IPS DF 6.9 (cell line): ENCODE measurements around the gene PID1.

ENCODE experiments used
- DNase-seq: peaks from one replicate; pipeline ENCODE4 v3.0.0-alpha.2; 2013; ENCODE audit warnings: low read depth, low spot score
- H3K27ac ChIP-seq: one replicate; pipeline ENCODE4 v1.5.1; 2013; ENCODE audit warnings: low read length, control low read depth
- H3K27me3 ChIP-seq: 2 replicates; pipeline ENCODE4 v1.6.1; 2013; ENCODE audit warnings: mild to moderate bottlenecking, low read length; ENCODE audit not compliant: control insufficient read depth, insufficient read depth
- H3K36me3 ChIP-seq: 2 replicates; pipeline ENCODE4 v1.6.1; 2013; ENCODE audit warnings: low read length; ENCODE audit not compliant: control insufficient read depth, insufficient read depth
- H3K4me1 ChIP-seq: 2 replicates; pipeline ENCODE4 v1.6.1; 2013; ENCODE audit warnings: low read length; ENCODE audit not compliant: control insufficient read depth, insufficient read depth
- H3K4me3 ChIP-seq: 2 replicates; pipeline ENCODE4 v1.5.1; 2013; ENCODE audit warnings: mild to moderate bottlenecking, low read length
- H3K9me3 ChIP-seq: 2 replicates; pipeline ENCODE4 v1.6.1; 2013; ENCODE audit warnings: low read length, inconsistent platforms; ENCODE audit not compliant: control insufficient read depth, insufficient read depth
- WGBS: extraction: QIAGEN DNeasy Blood & Tissue Kit; methylation state at CpG from one replicate; pipeline ENCODE4 v1.1.7; 2013; ENCODE audit warnings: mixed read lengths, missing lambda C conversion rate; ENCODE audit not compliant: insufficient read length, insufficient coverage; 5-methylcytosine and 5-hydroxymethylcytosine counted together

Gene PID1

GRCh38 chr2:229064749-229065148 lies 206.3 kb downstream of the PID1 start:
- no peak for DNase-seq
- no peaks in the 10 kb centered on the region for H3K4me1 ChIP-seq
- no peak overlapping the region for H3K4me3 ChIP-seq
- no peaks in the 10 kb centered on the region for H3K36me3 ChIP-seq
- WGBS = no CpG with 5 or more reads among the region's 3 CpGs
- H3K27me3 ChIP-seq = no peaks in the 10 kb centered on the region
- no peaks in the 10 kb centered on the region for H3K9me3 ChIP-seq
- no peak overlapping the region for H3K27ac ChIP-seq

- DNase-seq = no peak
- Histone ChIP-seq H3K4me1 (no peaks in the 10 kb centered on the region), H3K27ac (no peak overlapping the region), H3K4me3 (no peak overlapping the region), H3K9me3 (no peaks in the 10 kb centered on the region), H3K36me3 (no peaks in the 10 kb centered on the region), H3K27me3 (no peaks in the 10 kb centered on the region)
These were observed 210.9 kb downstream of the PID1 start for GRCh38 chr2:229060147-229060546.

DNA sequence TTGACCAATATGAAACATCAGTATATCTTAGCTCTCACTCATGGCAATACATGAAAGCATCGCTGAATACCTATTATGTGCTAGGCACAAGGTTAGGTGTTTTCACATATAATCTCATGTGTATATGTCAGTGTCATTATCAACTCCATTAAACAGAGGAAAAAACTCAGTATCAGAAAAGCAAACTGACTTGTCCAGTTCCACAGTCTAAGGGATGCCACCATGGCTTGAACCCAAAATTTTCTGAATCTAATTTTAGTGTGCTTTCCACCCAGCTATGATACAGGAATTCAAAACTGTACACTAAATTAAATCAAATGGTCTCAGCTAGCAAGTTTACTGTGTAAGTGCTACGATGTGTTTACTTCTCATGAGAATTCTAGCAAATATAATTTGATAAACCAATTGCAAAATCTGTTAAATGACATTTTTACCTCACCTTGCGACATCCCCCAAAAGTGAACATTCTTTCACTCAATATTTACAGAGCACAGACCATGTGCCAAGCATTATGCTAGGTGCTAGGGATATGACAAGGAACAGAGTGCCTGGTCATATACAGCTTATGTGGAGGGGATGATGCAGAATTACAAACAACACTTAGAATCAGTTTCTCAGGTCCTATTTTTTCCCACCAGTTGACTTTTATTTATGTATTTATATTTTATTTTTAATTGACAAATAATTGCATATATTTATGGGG lies 211.6 kb downstream of the PID1 start:
- Histone ChIP-seq H3K9me3 (no peaks in the 10 kb centered on the region), H3K4me1 (no peaks in the 10 kb centered on the region), H3K36me3 (no peaks in the 10 kb centered on the region), H3K4me3 (no peak overlapping the region), H3K27me3 (no peaks in the 10 kb centered on the region), H3K27ac (no peak overlapping the region)
- WGBS = no CpG with 5 or more reads among the region's 3 CpGs
- DNase-seq = no peak

DNA sequence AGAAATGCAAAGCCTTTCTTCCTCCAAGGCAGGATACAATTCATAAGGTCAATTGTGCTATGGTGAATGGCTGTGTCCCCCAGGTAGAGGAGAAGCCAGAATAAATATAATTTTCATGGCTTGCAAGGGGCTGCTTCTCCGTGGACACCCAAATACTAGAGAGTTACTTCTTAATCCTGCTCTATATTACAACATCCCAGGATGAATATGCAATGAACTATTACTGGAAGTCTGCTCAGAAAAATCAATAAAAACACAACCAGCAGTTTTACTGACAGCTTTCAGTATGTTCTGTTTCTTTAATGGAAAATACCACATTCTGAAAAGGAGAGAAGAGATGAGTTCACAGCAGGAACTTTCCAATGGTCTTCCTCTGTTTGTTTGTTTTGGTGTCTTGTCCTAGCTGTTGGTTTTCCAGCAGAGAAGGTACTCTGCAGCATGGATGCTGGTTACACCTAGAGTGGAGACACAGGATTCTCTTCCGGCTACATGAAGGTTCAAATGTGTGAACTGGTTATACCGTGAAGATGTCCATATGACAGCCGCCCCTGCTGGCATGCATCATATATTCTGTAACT lies 213.0 kb downstream of the PID1 start:
- WGBS = no CpG with 5 or more reads among the region's 4 CpGs
- Histone ChIP-seq H3K9me3 (no peaks in the 10 kb centered on the region), H3K27me3 (no peaks in the 10 kb centered on the region), H3K36me3 (no peaks in the 10 kb centered on the region), H3K4me3 (no peak overlapping the region), H3K4me1 (no peaks in the 10 kb centered on the region), H3K27ac (no peak overlapping the region)
- DNase-seq = no peak

DNA sequence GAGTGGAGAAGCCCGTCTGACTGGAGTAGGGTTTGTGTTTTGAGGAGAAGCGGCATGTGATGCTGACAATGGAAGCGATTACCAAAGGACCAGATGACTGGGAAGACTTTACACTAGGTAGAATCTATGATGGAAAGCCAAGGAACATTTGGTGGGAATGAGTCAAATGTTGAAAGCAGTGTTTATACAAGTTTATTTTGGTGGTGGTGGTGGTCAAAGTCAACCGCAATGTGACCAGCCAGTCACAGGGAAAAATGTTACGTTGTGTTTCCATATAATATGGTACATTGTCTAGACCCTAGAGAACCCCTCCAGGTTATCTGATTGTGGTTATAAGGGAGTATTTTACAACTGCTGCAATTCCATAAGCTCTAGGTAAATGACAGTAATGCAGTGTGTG lies 216.8 kb downstream of the PID1 start:
- Histone ChIP-seq H3K27ac (no peak overlapping the region), H3K4me3 (no peak overlapping the region), H3K36me3 (no peaks in the 10 kb centered on the region), H3K9me3 (no peaks in the 10 kb centered on the region), H3K27me3 (no peaks in the 10 kb centered on the region), H3K4me1 (no peaks in the 10 kb centered on the region)
- no peak for DNase-seq
- no CpG with 5 or more reads among the region's 5 CpGs for WGBS

DNA sequence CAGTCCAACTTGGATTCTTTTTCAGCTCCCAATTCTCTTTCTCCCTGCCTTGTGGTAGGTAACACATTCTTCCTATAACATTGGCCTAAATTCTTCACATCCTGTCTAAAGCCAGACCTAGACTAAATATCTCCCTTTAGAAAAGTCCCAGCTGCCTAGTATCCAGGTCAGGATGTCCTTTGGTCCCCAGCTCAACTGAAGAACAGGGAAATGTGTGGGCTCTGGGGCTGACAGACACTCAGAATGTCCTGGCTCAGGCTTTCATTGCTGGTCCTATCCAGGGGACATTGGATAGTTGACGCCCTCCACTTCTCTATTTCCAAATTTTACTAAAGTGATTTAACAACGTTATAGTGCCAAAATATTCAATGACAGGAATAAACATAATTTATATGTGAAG lies 219.3 kb downstream of the PID1 start:
- H3K4me1 ChIP-seq = no peaks in the 10 kb centered on the region
- no peak for DNase-seq
- H3K27ac ChIP-seq = no peak overlapping the region
- H3K36me3 ChIP-seq = no peaks in the 10 kb centered on the region
- no CpG with 5 or more reads among the region's 2 CpGs for WGBS
- H3K9me3 ChIP-seq = no peaks in the 10 kb centered on the region
- H3K4me3 ChIP-seq = no peak overlapping the region
- H3K27me3 ChIP-seq = no peaks in the 10 kb centered on the region

DNA sequence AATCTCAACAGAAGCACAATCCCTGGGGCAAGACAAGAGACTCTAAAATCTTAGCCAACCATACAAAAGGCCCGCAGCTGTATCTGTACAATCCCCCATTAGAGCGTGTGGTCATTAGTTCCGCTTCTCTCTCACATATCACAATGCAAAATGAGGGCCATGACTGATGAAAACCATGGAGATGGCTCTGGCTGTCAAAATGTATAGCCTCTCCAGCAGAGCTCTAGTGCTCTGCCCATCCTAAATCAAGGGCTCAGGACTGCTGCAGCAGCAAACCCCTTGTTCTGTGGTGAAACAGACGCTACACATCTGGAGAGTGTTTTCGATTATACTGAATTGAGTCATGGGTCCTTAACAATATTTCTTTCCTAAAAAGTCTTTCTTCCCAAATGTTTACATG lies 221.0 kb downstream of the PID1 start:
- no peak for DNase-seq
- H3K9me3 ChIP-seq = no peaks in the 10 kb centered on the region
- no peaks in the 10 kb centered on the region for H3K4me1 ChIP-seq
- H3K27me3 ChIP-seq = no peaks in the 10 kb centered on the region
- H3K27ac ChIP-seq = no peak overlapping the region
- H3K36me3 ChIP-seq = no peaks in the 10 kb centered on the region
- no CpG with 5 or more reads among the region's 5 CpGs for WGBS
- no peak overlapping the region for H3K4me3 ChIP-seq

GRCh38 chr2:229048134-229048533 lies 223.0 kb downstream of the PID1 start:
- H3K27ac ChIP-seq = no peak overlapping the region
- H3K9me3 ChIP-seq = no peaks in the 10 kb centered on the region
- no CpG with 5 or more reads among the region's 2 CpGs for WGBS

GRCh38 chr2:229045671-229046070 lies 225.4 kb downstream of the PID1 start:
- no CpG with 5 or more reads among the region's 4 CpGs for WGBS
- DNase-seq = no peak
- Histone ChIP-seq H3K27ac (no peak overlapping the region), H3K36me3 (no peaks in the 10 kb centered on the region), H3K9me3 (no peaks in the 10 kb centered on the region), H3K4me1 (no peaks in the 10 kb centered on the region), H3K4me3 (no peak overlapping the region), H3K27me3 (no peaks in the 10 kb centered on the region)

More at GRCh38 chr2:229048134-229048533, 223.0 kb downstream of the PID1 start:
- Histone ChIP-seq H3K27me3 (no peaks in the 10 kb centered on the region), H3K4me3 (no peak overlapping the region), H3K36me3 (no peaks in the 10 kb centered on the region), H3K4me1 (no peaks in the 10 kb centered on the region)
- no peak for DNase-seq

DNA sequence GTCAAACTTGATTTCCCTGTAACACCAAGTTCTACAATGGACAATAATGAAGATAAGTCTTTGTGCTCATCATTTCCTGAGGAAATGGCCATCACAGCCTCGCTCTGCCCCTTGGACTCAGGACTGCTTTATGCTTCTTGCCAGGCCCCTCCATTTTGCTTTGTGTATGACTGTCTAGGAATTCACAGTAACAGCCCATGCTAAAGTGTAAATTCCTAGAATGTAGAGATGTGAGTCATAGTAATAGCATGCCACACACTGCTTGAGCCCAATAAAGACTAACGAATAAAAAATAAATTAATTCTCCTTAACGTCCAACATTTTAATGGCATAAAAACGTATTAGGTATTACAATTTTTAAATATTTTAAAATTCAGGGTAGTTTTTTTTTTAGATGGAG lies 226.5 kb downstream of the PID1 start:
- H3K27me3 ChIP-seq = no peaks in the 10 kb centered on the region
- 100% methylated on average over 1 of the region's 4 CpGs for WGBS
- no peak for DNase-seq
- no peaks in the 10 kb centered on the region for H3K36me3 ChIP-seq
- H3K4me1 ChIP-seq = no peaks in the 10 kb centered on the region
- H3K27ac ChIP-seq = no peak overlapping the region
- no peaks in the 10 kb centered on the region for H3K9me3 ChIP-seq
- no peak overlapping the region for H3K4me3 ChIP-seq

DNA sequence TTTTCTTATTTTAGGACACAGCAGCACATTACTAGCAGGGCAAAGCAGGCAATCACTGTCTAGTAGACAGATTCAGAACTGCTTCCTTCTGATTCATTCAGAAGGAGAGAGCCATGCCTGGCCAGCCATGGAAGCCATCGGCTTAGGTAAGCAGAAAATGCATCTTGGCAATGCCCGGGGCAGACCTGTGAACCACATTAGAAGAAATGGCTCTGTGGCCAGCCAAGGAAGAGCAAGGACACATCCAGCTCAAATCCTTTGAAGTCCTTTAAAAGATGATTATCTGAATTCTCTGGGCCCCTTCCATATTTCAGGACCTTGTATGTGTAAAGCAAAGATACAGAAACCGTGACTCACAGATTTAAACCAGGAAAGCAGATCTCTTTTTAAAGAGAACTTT lies 227.4 kb downstream of the PID1 start:
- DNase-seq = no peak
- no CpG with 5 or more reads among the region's 3 CpGs for WGBS
- H3K9me3 ChIP-seq = no peaks in the 10 kb centered on the region
- H3K27me3 ChIP-seq = no peaks in the 10 kb centered on the region
- H3K27ac ChIP-seq = no peak overlapping the region
- H3K4me1 ChIP-seq = no peaks in the 10 kb centered on the region
- no peaks in the 10 kb centered on the region for H3K36me3 ChIP-seq
- no peak overlapping the region for H3K4me3 ChIP-seq
